Natural killer cell (primary cell): ENCODE results near the gene BHLHA15. TPM values are rescaled to one million over a fixed set of nuclear protein-coding genes. Genes with fewer than 3 reads are reported as not detected.

Experiments
- ATAC-seq, 3 donors: fragments of 150-1000 bp in 2 of 3; fragments of 200-7000 bp in 1 of 3; cut with Tn5 transposase; 1 replicate in 1 of 3; 2 replicates in 2 of 3; pipeline ENCODE4 v1.10.0; 2021; ENCODE audit warnings: mild to moderate bottlenecking in 2 of 3, moderate library complexity in 2 of 3
- DNase-seq, 2 donors: peaks; one replicate each; pipeline versions ENCODE4 v3.0.0 to v3.0.0-alpha.2; 2013 to 2021; ENCODE audit warnings: mixed read lengths in 1 of 2
- H3K27ac ChIP-seq: one replicate; pipeline ENCODE4 v1.5.1; 2013; ENCODE audit warnings: mild to moderate bottlenecking, low read length
- H3K27me3 ChIP-seq: one replicate; pipeline ENCODE4 v1.6.1; 2013; ENCODE audit warnings: low read length; ENCODE audit not compliant: control insufficient read depth, insufficient read depth
- H3K36me3 ChIP-seq: one replicate; pipeline ENCODE4 v1.6.1; 2013; ENCODE audit warnings: low read length; ENCODE audit not compliant: control insufficient read depth, insufficient read depth
- H3K4me1 ChIP-seq: one replicate; pipeline ENCODE4 v1.6.1; 2013; ENCODE audit warnings: low read length; ENCODE audit not compliant: control insufficient read depth, insufficient read depth
- H3K4me3 ChIP-seq: one replicate; pipeline ENCODE4 v1.5.1; 2013; ENCODE audit warnings: low read length
- H3K9me3 ChIP-seq: one replicate; pipeline ENCODE4 v1.6.1; 2013; ENCODE audit warnings: low read length; ENCODE audit not compliant: control insufficient read depth, insufficient read depth
- H3K27ac Mint-ChIP-seq, 2 donors: one replicate each; pipeline ENCODE4 v1.8.0; 2022; ENCODE audit warnings: mild to moderate bottlenecking in 2 of 2, mixed read lengths in 2 of 2, moderate library complexity in 1 of 2
- H3K27me3 Mint-ChIP-seq, 2 donors: one replicate each; pipeline ENCODE4 v1.8.0; 2022; ENCODE audit warnings: low read depth in 2 of 2, mixed read lengths in 2 of 2
- H3K36me3 Mint-ChIP-seq: one replicate; pipeline ENCODE4 v1.8.0; 2022; ENCODE audit warnings: mixed read lengths
- H3K4me1 Mint-ChIP-seq, 2 donors: one replicate each; pipeline ENCODE4 v1.8.0; 2022; ENCODE audit warnings: mixed read lengths in 2 of 2
- H3K4me3 Mint-ChIP-seq: one replicate; pipeline ENCODE4 v1.8.0; 2022; ENCODE audit warnings: mild to moderate bottlenecking, moderate library complexity, mixed read lengths
- H3K9me3 Mint-ChIP-seq, 2 donors: one replicate each; pipeline ENCODE4 v1.8.0; 2022; ENCODE audit warnings: mixed read lengths in 2 of 2
- CTCF ChIP-seq: fragments of 200-600 bp; IDR thresholded peaks from one replicate; pipeline ENCODE4 v1.8.0; 2022; ENCODE audit warnings: antibody characterized with exemption
- WGBS: methylation state at CpG from one replicate; pipeline ENCODE4 v1.1.7; 2013; ENCODE audit warnings: missing lambda C conversion rate; ENCODE audit not compliant: insufficient coverage; 5-methylcytosine and 5-hydroxymethylcytosine counted together
- intact Hi-C: fragments of 100-400 bp; cut with micrococcal nuclease; formaldehyde crosslinking; loops from one replicate; pipeline ENCODE4 v1.14.2; 2022
- total RNA-seq, 4 donors: library from RNA; stranded (reverse); fragments of 120-200 nt in 1 of 4; gene quantifications; one replicate each; pipeline versions ENCODE4 v1.2.3 to v1.2.4, GENCODE V29; 2013 to 2022

The BHLHA15 gene
- total RNA-seq, 3 donors from 2014 or later (not counting 1 experiment from before 2014, with no cell fraction given) = 3.3 TPM; not detected in 2

- Histone ChIP-seq H3K4me1 (peaks cover 10% of the 10 kb centered on the region), H3K36me3 (no peaks in the 10 kb centered on the region), H3K27me3 (peaks cover 6% of the 10 kb centered on the region), H3K27ac (no peak overlapping the region), H3K4me3 (no peak overlapping the region), H3K9me3 (no peaks in the 10 kb centered on the region)
- intact Hi-C loops = no loop called here
- Mint-ChIP-seq H3K4me3 (no peak overlapping the region), H3K27me3 (no peaks in the 10 kb centered on the region), H3K9me3 (no peaks in the 10 kb centered on the region), H3K4me1 (peaks cover 3 to 9% of the 10 kb centered on the region in 2 donors), H3K36me3 (no peaks in the 10 kb centered on the region), H3K27ac (no peak overlapping the region)
- no peak for TF ChIP-seq CTCF
- DNase-seq (no peak), ATAC-seq (no peak)
- WGBS = 87% methylated on average over 8 of the region's 8 CpGs
Observed at GRCh38 chr7:98213296-98213887, 2.2 kb downstream of the BHLHA15 start.

GRCh38 chr7:98213888-98214810 lies 2.9 kb downstream of the BHLHA15 start:
- TF ChIP-seq CTCF = no peak
- intact Hi-C loops = no loop called here
- Histone ChIP-seq H3K9me3 (no peaks in the 10 kb centered on the region), H3K36me3 (no peaks in the 10 kb centered on the region), H3K27me3 (peaks cover 6% of the 10 kb centered on the region), H3K4me1 (peaks cover 10% of the 10 kb centered on the region), H3K4me3 (no peak overlapping the region), H3K27ac (no peak overlapping the region)
- ATAC-seq (no peak), DNase-seq (no peak)
- Mint-ChIP-seq H3K9me3 (no peaks in the 10 kb centered on the region), H3K27ac (no peak overlapping the region), H3K4me1 (peaks cover 8 to 16% of the 10 kb centered on the region in 2 donors), H3K4me3 (no peak overlapping the region), H3K36me3 (no peaks in the 10 kb centered on the region), H3K27me3 (no peaks in the 10 kb centered on the region)
- 91% methylated on average over 25 of the region's 25 CpGs for WGBS

- Mint-ChIP-seq H3K27ac (no peak overlapping the region), H3K4me3 (no peak overlapping the region), H3K9me3 (no peaks in the 10 kb centered on the region), H3K36me3 (no peaks in the 10 kb centered on the region), H3K27me3 (no peaks in the 10 kb centered on the region), H3K4me1 (peaks cover 8 to 19% of the 10 kb centered on the region in 2 donors)
- Histone ChIP-seq H3K4me1 (peaks cover 10% of the 10 kb centered on the region), H3K36me3 (no peaks in the 10 kb centered on the region), H3K27ac (no peak overlapping the region), H3K4me3 (no peak overlapping the region), H3K9me3 (no peaks in the 10 kb centered on the region), H3K27me3 (peaks cover 6% of the 10 kb centered on the region)
- no peak for ATAC-seq
- TF ChIP-seq CTCF = no peak
- intact Hi-C loops = no loop called here
- DNase-seq = no peak
- WGBS = 96% methylated on average over 27 of the region's 27 CpGs
Observed at GRCh38 chr7:98214811-98215321, 3.6 kb downstream of the BHLHA15 start.
